GM21528 (cell line): Measurements from ENCODE around the gene DNAL1.

Experiments
- ATAC-seq: cut with Tn5 transposase; IDR thresholded peaks from one replicate; pipeline ENCODE4 v1.9.1; 2021; ENCODE audit warnings: mild to moderate bottlenecking, moderate library complexity; ENCODE audit not compliant: unreplicated experiment, low FRiP score

Gene DNAL1

GRCh38 chr14:73722581-73722980, 77.8 kb downstream of the DNAL1 start:
- ATAC-seq = no peak

DNA sequence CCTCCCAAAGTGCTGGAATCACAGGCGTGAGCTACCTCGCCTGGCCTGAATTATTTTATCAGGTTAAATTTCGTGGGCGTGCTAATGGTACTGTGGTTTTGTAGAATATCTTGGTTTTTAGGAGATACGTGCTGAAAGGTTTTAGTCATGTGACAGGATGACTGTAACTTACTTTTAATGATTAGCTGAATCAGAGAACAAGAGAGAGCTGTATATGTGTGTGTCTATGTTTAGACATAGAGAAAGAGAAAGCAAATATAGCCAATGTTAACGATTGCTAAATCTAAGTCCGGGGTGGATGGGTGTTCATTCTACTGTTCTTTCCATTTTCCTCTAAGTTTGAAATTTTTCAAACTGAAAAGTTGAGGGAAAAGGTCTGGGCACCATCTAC, 78.6 kb downstream of the DNAL1 start:
- ATAC-seq = no peak

GRCh38 chr14:73723797-73724661, 79.2 kb downstream of the DNAL1 start:
- ATAC-seq = no peak

GRCh38 chr14:73724696-73725095, 79.9 kb downstream of the DNAL1 start:
- ATAC-seq = no peak

- no peak for ATAC-seq
These were observed 80.6 kb downstream of the DNAL1 start for GRCh38 chr14:73725116-73726024.

DNA sequence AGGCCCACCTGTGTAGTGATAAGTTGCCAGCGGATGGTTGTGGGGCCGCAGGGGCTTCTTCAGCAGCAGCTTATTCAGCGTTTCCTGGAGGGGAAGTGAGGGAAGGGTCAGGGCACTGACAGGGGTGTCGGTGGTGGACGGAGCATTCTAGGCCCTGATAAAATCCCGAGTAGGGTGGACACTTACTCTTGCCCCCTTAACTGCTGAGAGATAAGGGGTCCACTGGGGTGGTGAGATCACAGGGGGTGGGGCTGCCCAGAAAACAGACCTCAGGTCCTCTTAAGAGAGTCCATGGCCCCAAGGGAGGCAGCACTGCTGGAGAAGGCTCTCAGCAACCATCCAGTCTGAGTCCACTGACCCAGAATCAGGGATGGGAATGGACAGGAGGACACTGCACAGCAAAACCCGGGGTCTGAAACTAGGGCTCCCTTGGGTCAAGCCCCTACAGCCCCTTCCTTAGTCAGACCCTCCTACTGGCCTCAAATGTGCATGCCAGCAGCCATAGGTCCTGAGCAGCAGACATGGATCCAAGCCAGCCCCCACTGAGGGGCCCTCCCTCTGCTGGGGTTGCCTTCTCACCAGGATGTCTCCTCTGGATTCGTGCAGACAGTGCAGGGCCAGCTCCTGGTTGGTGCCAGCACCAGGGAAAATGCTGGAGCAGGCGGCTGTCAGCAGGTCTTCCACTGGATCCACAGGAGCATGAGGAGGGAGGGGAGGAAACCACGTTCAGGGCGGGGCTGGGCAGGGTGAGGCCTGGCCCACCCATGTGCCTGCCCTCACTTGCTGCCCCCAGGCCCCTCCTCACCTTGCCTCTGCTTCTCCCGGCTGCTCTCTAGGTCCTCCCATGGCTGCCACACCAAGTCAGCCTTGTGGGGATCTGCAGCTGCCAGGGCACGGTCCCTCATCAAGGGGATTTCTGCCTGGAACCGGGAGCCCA, 81.5 kb downstream of the DNAL1 start:
- ATAC-seq = no peak

DNA sequence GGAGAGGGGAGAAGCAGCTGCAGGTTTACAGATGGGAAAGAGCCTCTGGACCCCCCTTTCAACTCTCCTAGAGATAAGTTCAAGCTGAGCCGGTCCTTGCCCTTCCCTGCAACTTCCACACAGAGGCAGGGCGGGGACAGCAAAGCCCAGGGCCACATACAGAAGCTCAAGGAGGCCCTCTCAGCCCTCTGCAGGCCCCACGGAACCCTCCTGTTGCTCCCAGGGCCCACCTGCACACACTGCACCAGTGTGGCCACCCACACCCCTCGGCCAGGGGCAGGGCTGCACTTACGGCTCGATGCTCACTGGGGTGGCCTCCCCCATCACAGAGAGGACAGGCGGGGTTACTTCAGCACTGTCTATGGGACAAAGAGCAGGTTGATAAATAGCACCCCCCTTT, 82.4 kb downstream of the DNAL1 start:
- ATAC-seq = no peak

- peak; percentile 58 for ATAC-seq
These were observed 84.0 kb downstream of the DNAL1 start for GRCh38 chr14:73728717-73729330.

- no peak for ATAC-seq
These were observed 84.9 kb downstream of the DNAL1 start for GRCh38 chr14:73729556-73730265.

DNA sequence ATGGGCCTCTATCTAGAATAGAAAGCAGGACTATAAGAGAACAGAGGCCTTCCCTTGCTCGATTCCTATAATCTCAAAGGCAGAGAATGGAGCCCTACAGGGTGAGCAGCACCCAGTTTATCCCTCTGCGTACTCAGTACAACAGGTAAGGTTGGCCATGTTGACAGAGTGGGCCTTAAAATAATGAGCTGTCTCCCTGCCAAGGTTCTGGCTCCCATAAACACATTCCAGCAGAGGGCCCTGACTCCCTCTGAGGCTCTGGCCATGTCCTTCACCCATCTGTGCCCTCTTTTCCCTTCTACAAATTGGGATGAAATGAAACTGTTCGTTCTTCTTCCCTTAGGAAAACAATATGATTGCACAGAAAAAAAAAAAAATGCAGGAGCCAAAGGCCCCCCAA, 86.3 kb downstream of the DNAL1 start:
- no peak for ATAC-seq

GRCh38 chr14:73732006-73732405, 87.2 kb downstream of the DNAL1 start:
- no peak for ATAC-seq

GRCh38 chr14:73736842-73737241, 92.1 kb downstream of the DNAL1 start:
- ATAC-seq = no peak

DNA sequence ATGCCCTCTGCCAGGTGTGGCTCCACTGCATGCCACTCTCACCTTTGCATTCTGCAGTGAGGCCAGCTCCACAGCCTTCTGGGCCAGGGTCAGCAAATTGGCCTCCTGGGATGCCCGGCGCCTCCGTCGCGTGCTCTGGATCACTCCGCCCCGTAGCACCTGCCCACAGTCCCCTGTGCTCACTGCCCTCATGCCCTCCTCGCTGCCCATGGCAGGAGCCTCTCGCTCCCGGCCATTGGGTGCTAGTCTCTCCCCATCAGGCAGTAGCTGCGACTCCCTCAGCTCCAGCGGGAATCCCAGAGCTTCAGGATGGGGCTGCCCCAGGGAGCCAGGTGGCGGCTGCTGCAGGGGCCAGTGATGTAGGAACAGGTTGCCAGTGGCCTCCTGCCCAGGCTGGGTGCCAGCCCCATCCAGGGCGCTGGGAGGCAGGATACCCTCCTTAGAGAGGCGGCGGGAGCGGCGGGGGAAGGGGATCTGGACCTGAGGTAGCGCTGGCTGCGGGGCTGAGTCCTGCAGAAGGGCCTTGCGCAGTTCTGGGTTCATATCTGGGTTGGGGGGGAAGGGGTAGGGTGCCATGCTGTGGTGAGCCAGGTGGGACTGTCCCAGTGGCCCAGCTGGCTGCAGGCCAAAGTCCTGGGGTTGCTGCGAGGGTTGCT, 93.9 kb downstream of the DNAL1 start:
- no peak for ATAC-seq

DNA sequence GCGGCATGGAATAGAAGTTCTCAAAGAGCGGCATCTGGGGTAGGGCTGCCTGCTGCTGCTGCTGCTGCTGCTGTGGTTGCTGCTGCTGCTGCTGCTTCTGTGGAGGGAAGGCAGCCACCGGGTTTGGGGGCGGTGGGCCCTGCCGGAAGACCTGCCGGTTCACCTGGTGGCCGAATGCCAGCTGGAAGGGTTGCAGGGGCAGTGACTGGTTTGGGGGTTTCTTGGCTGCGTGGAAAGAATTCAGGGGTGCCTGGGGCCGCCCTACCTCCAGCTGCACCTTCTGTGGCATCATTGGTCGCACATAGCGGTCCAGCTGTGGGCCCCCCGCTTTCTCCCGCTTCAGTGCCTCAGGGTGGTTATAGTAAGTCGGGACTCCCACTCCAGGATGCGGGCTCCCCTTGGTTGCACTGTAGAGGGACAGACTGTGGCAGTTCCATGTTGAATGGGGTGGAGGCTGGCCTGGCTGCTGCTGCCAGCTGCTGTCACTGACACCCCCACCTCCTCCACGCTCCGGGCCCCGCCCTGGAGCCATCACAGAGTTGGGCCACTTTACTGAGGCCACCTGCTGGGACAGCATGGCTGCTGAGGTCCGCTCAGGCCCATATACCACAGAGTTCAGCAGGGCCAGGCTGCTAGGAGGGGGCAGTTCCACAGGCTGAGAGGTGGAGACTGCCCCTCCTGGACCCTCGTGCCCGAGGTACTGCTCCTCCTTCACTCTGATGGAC, 94.5 kb downstream of the DNAL1 start:
- no peak for ATAC-seq

DNA sequence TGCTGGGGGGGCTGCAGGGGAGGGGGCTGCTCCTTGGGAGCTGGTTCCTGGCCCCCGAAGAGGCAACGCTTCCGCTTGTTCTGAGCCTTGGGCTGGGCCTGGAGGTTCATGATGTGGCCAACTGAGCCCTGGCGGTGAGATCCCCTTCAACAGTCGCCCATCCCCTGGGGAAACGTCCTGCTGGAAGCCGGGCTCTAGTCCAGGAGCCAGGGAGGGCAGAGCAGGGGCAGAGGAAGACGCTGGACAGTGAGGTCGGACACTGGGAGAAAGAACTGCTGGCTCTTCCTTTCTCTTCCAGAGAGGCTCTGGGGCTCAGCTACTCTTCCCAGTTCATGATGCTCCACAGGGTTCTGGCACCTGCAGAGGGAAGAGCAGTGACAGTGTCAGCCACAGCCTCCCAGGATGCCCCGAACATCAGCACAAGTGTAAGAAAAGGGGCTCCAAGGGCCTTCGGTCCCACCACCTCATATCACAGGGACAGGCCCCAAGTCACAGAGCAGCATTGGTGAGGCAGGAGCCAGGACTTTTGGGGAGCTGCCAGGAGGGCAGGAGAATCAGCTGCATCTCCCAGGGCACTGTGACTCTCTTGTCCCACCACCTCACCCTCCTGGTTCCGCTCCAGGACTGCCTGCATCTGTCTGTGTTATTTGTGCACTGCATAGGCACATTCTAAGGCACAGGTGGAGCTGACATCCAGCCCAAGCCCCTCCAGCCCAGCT, 95.3 kb downstream of the DNAL1 start:
- no peak for ATAC-seq

DNA sequence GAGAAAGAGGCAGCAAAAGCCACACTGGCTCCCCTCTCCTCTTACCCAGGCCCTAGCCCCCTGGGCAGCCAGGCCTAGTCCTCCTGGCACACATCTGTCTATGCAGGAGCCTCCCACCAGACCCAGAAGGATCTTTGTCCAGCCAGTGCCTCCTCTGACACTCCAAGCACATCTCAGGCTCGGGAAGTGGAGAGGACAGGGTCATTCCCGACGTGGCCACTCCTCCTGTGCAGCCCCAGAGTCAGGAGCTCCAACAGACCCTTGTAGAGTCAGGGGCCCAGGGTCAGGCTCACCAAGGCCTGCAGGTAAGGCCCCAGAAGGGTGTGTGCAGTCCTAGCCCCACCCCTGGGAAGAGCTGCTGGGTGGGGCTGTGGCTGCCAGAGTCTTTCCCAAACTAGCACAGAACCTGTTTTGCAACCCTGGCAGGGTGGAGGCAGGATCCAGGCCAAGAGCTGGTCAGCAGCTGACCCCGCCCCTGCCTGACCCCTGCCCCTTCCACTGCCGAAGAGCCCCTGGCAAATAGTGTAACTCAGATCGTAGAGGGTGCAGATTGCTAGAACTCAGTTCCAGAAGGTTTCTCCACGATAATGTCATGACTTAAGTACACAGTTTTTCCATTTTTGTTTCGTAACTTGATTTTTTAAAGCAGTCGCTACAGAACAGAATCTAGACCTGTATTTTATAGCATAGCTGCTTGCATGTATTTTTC, 96.0 kb downstream of the DNAL1 start:
- ATAC-seq = no peak

DNA sequence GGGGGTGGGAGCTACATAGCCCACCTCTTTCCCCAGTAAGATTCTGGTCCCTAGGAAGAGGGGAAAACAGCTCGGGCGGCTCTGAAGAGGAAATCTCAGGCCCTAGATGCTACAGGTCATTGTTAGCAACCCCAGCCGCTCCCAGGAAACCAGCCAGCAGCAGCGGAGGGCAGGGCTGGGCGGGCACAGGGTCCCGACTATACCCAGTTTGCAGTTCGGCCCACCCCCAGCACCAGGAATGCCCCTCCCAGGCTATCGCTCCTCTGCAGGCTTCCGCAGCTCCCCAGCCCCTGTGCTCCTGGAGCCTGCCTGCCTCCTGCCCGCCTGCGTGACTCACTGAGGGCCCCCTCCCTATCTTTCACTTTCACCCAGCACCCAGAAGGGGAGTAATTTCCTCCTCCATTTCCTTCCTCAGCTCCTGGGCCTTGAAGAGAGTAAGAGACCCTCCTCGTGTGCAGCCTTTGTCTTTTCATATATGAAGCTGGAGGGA, 96.6 kb downstream of the DNAL1 start:
- ATAC-seq = no peak
